Measurements from ENCODE around the gene BRAP.
"Not testable (repeated sequence)": the region's sequence is repeated elsewhere in the genome, so short reads cannot be mapped to it uniquely, and the experiment has no call there.

BRAP gene

DNA sequence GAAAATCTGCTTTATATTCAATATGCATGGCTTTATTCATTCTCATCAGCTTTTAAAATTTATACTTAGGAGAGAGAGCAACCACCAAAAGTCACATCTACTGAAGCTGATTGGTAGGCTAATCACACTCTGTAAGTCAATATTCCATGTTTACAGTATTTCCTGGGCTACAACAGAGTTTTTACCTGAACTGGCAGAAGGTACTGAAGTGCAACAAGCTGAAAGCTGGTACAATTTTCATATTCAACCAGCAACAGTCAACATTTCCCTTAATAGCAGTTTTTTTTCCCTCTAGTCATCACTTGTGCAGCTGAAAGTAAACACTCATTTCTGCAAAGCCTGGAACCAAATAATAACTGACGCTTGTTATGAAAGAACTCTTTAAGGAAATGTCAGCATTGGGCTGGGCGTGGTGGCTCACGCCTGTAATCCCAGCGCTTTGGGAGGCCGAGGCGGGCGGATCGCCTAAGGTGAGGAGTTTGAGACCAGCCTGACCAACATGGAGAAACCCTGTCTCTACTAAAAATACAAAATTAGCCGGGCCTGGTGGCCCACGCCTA is 12.9 kb downstream of the BRAP start:
- no peak for DNase-seq

DNA sequence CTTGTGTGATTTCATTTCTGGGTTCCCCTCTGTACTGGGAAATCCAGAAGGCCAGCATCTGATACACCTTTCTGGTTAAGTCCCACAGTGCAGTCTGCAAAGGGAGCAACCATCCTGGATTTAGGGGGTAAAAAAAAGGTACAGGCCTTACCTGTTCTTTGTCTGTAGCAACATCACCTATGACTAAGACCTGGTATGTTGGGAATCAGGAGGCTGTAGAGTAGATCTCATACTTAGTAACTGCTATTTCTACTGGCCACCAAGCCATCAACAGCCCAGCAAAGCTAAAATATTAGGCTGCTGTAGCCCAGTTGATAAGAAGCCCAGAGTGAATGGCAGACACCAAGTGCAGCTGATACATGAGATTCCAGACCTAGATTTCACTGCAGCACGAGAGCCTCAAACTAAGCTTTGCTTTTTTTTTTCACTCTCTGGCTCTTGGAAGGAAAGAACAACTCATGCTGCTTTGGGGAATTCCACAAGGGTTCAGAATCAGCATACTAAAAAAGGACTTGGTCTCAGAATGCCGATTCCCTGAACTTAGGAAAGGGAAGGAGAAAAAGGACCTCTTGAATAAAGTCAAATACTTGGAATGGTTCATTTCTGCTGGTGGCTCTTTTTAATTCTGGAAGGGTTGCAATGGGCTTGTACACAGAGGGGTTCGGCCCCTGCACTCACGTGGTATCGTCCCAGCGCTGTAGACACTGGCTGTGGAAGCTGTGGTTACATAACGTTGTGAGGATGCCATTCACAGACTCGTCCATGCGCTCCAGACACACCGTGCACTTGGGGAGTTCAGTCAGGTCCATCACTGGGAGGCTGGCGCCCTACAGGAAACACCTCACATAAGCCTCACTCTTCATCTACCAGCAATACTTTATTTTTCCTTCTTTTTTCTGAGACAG is 20.5 kb downstream of the BRAP start:
- no peak for DNase-seq

DNA sequence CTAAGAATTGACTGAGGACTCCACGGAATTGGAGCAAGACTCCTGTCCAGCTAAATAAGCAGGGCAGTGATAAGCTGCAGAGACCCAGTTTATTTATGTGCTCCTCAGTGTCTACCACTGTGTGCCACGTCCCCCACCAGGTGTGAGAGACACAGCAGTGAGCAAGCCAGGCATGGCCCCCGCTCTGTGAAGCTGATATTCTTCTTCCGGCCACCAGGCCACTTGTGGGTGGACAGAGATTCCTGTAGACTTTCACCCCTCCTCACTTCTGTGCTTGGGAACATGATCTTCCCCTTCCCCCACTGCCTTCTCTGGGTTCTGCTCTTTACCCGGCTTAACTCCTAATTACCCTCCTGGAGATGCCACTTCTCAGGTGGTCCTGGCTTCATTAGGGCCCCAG is 21.3 kb downstream of the BRAP start:
- DNase-seq = no peak

DNA sequence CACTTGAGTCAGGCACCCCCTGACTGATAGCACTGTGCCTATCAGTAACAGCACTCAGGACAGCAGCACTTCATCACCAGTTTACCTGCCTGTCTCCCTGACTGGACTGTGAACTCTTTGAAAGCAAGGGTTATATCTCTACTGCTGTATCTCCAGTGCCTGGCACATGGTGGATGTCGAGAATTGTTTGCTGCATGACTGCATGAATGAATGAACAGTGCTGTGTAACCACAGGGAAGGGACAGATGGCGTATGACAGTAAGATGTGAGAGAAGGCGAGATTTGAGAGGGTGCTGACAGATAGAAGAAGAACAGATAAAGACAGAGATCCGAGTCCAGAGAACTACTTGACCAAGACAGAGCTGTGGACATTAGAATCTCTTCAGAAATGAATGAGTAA is 29.7 kb downstream of the BRAP start:
- DNase-seq = no peak

DNA sequence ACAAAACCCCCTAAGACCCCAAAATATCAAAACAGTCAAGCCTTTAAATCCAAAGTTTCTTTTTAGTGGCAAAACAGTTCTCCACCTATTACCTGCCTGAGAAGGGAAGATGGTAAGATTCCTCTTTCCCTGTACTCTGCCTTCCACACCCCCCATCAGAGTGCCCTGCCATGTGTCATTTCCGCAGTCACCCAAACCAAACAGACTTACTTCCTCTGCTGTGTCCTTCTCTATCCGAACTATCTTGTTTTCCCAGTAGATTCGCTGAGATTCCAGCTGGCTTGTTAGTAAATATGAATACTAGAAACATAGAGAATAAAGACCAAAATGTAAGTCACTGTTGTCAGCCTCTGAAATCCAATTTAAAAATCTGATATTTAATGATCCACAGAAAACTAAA is 30.4 kb downstream of the BRAP start:
- no peak for DNase-seq

DNA sequence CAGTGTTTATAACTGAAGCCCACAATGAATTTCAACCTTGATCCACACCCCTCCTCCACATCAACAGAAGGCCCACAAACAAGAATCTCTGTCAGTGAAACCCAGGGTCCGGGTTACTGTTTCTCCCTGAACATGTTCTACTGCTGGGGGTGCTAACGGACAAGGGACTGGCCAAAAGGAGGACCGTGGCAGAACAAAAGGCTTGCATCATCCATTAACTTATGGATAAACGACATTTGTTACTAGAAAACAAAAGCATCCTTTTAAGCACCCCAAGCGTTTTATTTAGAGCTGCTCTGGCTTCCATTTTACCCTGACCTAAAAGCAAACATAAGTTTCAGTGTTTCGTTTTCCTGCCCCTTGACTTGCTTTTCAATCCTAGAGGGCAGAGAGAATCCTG is 32.2 kb downstream of the BRAP start:
- DNase-seq = no peak

DNA sequence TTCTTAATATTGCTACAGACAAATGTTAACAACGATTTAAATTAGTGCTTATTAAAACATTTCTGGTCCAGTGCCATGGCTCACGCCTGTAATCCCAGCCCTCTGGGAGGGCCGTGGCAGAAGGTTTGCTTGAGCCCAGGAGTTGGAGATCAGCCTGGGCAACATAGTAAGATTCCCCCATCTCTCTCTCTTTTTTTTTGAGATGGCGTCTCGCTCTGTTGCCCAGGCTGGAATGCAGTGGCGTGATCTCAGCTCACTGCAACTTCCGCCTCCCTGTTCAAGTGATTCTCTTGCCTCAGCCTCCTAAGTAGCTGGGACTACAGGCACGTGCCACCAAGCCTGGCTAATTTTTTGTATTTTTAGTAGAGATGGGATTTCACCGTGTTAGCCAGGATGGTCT is 33.2 kb downstream of the BRAP start:
- DNase-seq = not testable (repeated sequence)

DNA sequence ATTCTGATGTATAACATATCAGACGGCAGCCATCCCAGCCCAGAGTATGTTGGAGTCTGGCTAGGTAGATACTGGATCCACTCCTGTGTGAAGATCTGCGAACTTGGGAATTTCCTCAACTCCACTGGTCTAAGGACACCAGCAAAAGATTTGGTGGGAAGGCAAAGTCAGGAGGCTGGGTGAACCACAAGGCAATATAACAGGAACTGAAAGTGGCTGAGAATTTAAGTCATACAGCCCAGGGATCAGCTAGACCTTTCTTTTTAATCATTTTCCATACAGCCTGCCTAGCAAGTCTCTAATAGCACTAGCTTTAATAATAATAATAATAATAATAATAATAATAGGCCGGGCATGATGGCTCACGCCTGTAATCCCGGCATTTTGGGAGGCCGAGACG is 34.8 kb downstream of the BRAP start:
- no peak for DNase-seq

DNA sequence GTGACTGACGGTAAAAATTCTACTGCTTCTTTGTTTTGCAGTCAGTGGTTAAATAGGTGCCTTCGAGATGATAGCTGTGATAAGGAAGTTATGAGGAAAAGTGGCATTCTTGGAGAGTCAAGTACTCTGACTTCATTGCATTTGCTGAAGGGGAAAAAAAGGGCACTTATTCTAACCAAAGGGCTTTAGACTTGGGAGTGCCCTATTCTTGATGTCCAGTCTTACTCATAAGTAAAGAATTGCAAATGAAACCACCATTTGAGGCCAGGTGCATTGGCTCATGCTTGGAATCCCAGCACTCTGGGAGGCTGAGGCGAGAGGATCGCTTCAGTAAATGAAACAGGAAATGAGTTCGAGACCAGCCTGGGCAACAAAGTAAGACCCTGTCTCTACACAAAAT is 40.3 kb downstream of the BRAP start:
- no peak for DNase-seq

DNA sequence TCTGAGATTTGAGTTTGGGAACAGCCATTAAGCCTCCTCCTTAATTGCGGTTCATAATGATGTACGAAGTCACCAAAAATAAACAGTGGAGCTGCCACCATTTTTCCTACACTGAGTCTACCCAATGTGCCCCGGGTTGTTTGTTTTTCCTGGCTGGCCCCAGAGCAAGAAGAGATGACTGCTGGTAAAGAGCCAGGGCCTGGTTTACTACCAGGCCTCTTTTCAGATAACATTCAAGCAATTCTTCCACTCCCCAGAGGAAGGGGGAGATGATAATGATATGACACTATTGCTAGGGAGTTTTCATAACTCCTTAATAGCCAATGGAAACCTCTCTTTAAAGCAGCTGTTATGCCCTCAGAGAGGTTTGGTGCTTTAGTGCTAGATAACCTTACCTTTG is 42.3 kb downstream of the BRAP start:
- no peak for DNase-seq

DNA sequence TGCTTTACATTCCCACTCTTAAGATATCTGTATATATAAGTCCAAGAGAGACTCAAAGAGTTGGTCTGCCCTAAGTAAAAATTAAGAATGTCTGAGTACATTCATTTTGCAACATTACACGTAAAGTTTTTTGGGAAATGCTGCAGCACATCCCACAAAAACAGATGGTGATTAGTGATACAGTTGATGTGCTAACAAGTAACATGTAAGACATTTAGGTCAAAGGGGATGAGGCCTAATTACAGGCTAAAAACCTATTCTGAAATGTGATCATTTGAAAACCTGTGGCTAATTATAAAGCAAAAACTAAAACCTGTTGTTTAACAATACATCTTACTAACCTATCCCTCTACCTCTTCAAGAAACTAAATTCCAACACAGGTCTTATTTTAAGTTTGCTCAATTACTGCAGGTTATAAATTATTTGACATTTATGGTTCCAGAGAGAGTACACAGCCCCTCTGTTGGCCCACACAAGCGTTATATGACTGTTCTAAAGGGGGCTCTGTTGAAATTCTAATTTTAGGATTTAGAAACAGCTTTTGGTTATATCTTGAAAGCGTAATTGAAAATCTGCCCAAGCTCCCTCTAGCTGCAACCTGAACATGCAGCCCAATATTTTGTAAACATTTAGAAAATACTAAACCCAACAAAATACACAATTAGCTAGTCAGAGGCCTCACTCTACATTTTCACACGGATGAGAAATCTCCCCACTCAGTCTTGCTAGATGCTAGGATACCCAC is 42.9 kb downstream of the BRAP start:
- no peak for DNase-seq

DNA sequence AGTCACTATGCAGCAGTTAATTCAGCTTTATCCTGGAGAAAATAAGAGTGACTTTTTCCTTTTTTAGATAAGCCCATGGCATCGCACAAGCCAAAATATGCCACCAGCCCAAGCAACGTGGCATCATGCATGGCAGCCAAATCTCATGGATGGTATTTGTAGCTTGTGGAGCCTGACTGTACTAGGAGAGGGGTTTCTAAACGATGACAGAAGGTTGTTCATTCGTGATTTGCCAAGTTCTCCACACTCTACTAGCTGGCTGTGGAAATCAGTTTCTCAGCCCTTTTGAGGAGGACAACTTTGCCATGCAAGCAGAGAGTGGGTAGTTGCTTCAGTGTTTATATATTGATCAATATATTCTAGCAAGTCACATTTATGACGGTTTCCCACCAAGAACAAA is 45.2 kb downstream of the BRAP start:
- no peak for DNase-seq

DNA sequence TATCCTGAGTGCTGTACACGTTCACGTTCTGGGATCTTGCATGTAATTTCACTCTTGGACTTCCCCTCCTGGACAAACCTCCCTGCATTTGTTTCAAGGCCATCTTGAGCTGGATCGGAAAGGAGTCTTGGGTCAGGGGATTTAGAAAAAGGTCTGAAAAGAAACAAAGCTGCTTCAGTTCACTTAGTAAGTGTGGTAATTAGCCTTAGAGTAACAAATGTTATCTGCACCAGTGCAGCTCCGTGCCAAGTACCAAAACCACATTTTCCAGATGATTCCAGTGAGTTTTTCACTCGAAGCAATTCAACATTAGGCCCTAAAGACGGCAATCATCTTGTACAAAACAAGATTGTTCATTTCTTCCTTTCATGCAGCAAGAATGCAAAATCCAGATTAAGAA is 47.2 kb downstream of the BRAP start:
- DNase-seq = no peak

DNA sequence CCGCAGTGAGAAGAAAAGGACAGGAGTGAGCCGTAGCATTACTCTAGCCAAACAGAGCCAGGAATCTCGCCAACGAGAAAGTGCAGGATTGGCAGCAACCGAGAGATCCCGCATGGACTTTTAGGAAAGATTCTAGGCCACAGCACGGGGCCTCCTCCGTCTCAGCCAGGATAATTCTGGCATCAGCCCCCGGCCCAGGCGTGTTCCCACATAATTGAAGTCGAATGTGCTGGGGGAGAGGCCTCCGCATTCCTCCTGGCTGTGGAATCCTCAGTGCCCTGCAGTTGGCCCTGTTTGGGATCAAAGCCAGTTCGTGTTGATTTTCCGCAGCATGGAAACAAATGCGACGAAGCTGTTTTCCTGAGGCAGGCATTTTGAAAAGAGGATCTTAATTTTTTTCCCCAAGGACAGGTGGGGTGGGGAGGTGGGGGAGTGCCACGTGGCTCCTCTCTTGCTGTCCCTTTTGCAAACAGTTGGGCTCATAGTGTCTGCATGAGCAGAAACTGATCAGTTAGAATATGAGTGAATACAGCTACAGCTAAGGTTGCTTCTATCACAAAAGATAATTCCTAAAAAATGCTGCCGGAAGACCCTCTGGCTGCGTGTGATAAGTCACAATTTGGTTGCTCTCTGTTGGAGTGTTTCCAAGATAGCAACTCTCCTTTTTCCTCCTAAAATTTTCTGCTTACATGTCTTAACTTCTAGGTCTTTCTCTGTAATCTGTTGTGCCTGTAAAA is 49.4 kb downstream of the BRAP start:
- DNase-seq = no peak

DNA sequence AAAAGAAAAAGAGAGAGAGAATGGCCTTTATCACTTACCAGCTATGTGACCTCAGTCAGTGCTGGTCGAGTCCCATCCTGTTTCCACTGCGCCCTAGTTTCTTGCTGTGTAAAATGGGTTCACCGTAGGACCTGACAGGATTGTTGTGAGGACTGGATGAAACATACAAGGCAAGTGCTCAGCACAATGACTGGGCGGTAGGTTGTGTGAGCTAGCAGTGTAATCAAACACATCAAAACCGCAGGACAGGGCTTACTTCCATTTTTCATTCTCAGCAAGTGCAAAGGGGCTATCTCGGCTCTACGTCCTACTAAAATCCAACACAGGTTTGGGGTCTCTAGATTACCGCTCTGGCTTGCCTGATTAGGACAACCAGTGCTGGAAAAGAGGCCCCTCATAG is 50.2 kb downstream of the BRAP start:
- no peak for DNase-seq

DNA sequence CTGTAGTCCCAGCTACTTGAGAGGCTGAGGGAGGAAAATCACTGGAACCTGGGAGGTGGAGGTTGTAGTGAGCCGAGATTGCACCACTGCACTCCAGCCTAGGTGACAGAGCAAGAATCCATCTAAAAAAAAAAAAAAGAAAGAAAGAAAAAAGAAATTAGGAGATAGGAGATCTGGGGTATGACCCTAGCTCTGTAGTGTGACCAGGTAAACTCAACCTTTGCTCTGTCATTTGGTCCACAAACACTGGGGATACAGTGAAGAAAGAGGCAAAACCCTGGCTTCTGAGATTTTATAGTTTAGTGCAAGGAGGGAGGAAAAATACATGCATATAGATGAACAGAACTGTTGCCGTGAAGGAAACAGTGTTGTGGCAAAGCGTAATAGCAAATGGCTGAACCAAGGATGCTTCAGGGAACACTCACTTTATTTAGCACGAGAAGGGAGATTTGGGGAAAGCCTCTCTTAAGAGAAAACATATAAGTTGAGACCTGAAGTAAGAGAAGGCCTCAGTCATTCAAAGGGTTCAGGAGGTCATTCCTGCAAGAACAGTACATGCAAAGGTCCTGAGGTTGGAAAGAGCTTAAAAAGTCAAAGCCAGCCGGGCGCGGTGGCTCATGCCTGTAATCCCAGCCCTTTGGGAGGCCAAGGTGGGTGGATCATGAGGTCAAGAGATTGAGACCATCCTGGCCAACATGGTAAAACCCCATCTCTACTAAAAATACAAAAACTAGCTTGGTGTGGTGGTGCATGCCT is 57.1 kb downstream of the BRAP start:
- no peak for DNase-seq

DNA sequence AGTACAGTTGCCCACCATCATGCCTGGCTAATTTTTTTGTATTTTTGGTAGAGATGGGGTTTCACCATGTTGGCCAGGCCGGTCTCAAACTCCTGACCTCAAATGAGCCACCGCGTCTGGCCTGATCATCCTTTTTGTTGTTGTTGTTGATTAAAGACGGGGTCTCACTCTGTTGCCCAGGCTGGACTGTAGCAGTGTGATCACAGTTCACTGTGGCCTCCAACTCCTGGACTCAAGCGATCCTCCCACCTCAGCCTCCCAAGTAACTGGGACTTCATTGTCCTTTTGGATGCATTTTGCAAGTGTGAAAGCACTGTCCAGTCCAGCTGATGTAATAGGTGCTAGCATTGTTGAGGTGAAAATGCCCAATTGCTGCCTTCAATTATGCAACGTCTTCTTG is 59.5 kb downstream of the BRAP start:
- DNase-seq = no peak

DNA sequence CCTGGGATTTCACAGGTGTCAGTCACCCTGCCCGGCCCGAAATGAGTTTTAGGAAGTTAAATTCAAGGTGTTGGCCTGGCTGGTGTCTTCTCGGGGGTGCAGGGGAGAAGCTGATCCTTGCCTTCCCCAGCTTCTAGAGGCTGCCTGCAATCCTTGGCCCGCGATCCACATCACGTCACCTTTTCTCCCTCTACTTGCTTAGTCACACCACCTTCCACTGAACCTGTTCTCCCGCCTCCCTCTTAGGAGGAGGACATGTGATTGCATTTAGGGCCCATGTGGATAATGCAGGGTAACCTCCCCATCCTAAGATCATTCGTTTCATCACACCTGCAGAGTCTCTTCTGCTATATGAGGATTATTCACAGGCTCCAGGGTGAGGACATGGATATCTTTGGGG is 61.2 kb downstream of the BRAP start:
- no peak for DNase-seq

DNA sequence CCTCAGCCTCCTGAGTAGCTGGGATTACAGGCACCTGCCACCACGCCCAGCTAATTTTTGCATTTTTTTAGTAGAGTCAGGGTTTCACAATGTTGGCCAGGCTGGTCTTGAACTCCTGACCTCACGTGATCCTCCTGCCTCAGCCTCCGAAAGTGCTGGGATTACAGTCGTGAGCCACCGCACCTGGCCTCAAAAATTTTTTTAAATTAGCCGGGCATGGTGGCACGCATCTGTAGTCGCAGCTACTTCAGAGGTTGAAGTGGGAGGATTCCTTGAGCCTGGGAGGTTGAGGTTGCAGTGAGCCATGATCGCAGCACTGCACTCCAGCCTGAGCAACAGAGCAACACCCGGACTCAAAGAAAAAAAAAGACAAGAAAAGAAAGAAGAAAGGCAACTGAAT is 67.9 kb downstream of the BRAP start:
- not testable (repeated sequence) for DNase-seq

DNA sequence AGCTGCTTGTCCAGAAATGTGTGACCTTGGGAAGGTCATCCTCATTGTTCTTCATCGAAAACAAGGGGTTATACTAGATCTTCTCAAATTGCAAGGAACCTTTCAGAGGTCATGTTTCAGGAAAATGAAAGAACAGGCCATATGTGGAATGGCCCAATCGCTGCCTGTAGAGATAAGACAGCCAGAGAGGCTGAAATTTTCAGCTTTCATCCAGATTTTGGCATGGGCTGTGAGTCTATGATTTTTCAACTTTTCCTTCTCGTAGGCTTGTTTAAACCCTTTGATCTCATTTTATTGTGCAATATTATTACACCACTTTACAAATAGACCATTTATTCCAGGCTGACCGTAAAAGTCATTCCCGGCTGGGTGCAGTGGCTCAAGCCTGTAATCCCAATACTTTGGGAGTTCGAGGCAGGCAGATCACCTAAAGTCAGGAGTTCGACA is 69.6 kb downstream of the BRAP start:
- DNase-seq = no peak

DNA sequence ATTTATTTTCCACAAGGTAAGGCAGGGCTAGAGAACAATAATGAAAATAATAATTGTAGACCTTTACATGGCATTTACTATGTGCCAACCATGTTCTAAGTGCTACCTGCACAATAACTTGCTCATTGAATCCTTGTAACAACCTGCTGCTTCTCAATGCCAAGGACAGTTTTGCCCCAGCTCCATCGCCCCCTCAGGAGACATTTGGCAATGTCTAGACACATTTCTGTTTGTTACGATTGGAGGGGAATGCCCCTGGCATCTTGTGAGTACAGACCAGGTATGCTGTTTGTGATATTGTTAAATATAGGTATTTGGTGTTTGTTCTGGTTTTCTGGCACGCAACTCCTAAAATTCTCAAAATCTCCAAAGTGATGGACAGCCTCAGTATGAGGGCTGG is 78.5 kb downstream of the BRAP start:
- no peak for DNase-seq

DNA sequence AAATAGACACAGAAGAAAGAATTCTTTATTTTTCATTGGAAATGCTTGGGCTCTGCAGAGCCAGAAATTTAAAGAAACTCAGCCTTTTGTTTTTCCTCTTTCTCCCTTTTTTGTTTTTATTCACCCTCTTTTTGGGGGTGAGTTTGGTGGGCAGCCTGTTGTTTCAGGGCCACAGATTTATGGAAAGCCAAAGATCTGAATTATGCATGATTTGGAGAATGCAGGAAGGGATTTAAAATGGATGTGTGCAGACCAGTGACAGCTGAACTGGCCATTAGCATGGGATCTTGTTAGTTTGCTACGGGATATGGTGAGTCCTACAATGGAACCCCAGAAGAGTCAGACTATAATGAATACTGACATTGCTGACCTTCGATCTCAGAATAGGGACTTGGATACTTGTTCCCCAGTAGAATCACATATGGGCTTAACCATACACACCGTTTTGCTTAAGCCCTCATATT is 79.0 kb downstream of the BRAP start:
- DNase-seq = no peak
